Neuronal stem cell (in vitro differentiated cells): ENCODE results near the gene NRARP.

Experiments used
- DNase-seq: peaks from one replicate; pipeline ENCODE4 v3.0.0-alpha.2; 2013; ENCODE audit warnings: low spot score
- H2AFZ ChIP-seq: one replicate; pipeline ENCODE4 v1.6.1; 2013; ENCODE audit warnings: mild to moderate bottlenecking, low read length, inconsistent platforms
- H2AK5ac ChIP-seq: 2 replicates; pipeline ENCODE4 v1.6.1; 2013; ENCODE audit warnings: low read depth, mild to moderate bottlenecking, inconsistent platforms, low read length, moderate library complexity, mixed read lengths
- H2BK120ac ChIP-seq: 2 replicates; pipeline ENCODE4 v1.6.1; 2013; ENCODE audit warnings: low read depth, mild to moderate bottlenecking, inconsistent platforms, low read length, moderate library complexity, mixed read lengths
- H2BK12ac ChIP-seq: one replicate; pipeline ENCODE4 v1.6.1; 2013; ENCODE audit warnings: low read length, inconsistent platforms
- H2BK15ac ChIP-seq: 2 replicates; pipeline ENCODE4 v1.6.1; 2013; ENCODE audit warnings: mild to moderate bottlenecking, low read length, inconsistent platforms, mixed read lengths
- H2BK5ac ChIP-seq: one replicate; pipeline ENCODE4 v1.6.1; 2013; ENCODE audit warnings: inconsistent platforms, mild to moderate bottlenecking, low read length, moderate library complexity
- H3K14ac ChIP-seq: one replicate; pipeline ENCODE4 v1.6.1; 2013; ENCODE audit warnings: low read length, inconsistent platforms
- H3K18ac ChIP-seq: 2 replicates; pipeline ENCODE4 v1.6.1; 2013; ENCODE audit warnings: low read length, inconsistent platforms
- H3K23ac ChIP-seq: 2 replicates; pipeline ENCODE4 v1.6.1; 2013; ENCODE audit warnings: low read depth, mild to moderate bottlenecking, mixed read lengths, low read length, inconsistent platforms; ENCODE audit not compliant: poor library complexity
- H3K27ac ChIP-seq: replicated peaks from 3 replicates; pipeline ENCODE4 v1.5.1; 2013; ENCODE audit warnings: low read length, inconsistent platforms
- H3K27me3 ChIP-seq, 3 experiments: 2 replicates each; pipeline ENCODE4 v1.6.1; 2013; ENCODE audit warnings: low read length in 3 of 3, mild to moderate bottlenecking in 2 of 3, inconsistent platforms in 1 of 3, low read depth in 1 of 3, mixed read lengths in 1 of 3, moderate library complexity in 1 of 3; ENCODE audit not compliant: control insufficient read depth in 3 of 3, insufficient read depth in 3 of 3
- H3K36me3 ChIP-seq, 2 donors: replicated peaks in 1 of 2; 2 replicates each; pipeline ENCODE4 v1.6.1; 2013; ENCODE audit warnings: low read length in 2 of 2; ENCODE audit not compliant: control insufficient read depth in 2 of 2, insufficient read depth in 2 of 2
- H3K4ac ChIP-seq: 2 replicates; pipeline ENCODE4 v1.6.1; 2013; ENCODE audit warnings: inconsistent platforms, mild to moderate bottlenecking, low read length, moderate library complexity
- H3K4me1 ChIP-seq, 2 donors: 1 replicate in 1 of 2; 2 replicates in 1 of 2; pipeline ENCODE4 v1.6.1; 2013; ENCODE audit warnings: low read length in 2 of 2, low read depth in 1 of 2; ENCODE audit not compliant: control insufficient read depth in 2 of 2, insufficient read depth in 1 of 2
- H3K4me2 ChIP-seq: one replicate; pipeline ENCODE4 v1.6.1; 2013; ENCODE audit warnings: mild to moderate bottlenecking, low read length, inconsistent platforms; ENCODE audit not compliant: insufficient read depth, poor library complexity, severe bottlenecking
- H3K4me3 ChIP-seq, 2 donors: 2 replicates each; pipeline ENCODE4 v1.5.1; 2013; ENCODE audit warnings: low read length in 2 of 2, mild to moderate bottlenecking in 2 of 2, inconsistent platforms in 1 of 2, moderate library complexity in 1 of 2
- H3K79me1 ChIP-seq: one replicate; pipeline ENCODE4 v1.6.1; 2013; ENCODE audit warnings: low read depth, mild to moderate bottlenecking, inconsistent platforms, low read length, moderate library complexity
- H3K9ac ChIP-seq: one replicate; pipeline ENCODE4 v1.6.1; 2013; ENCODE audit warnings: mild to moderate bottlenecking, low read depth, low read length, inconsistent platforms; ENCODE audit not compliant: poor library complexity
- H3K9me3 ChIP-seq, 2 donors: replicated peaks in 1 of 2; 2 replicates each; pipeline versions ENCODE3 to v1.6.1; 2013; ENCODE audit warnings: low read length in 2 of 2, mild to moderate bottlenecking in 2 of 2, inconsistent platforms in 1 of 2, low read depth in 1 of 2, mixed read lengths in 1 of 2, moderate library complexity in 1 of 2; ENCODE audit not compliant: control insufficient read depth in 2 of 2, insufficient read depth in 1 of 2
- H4K8ac ChIP-seq: one replicate; pipeline ENCODE4 v1.6.1; 2013; ENCODE audit warnings: low read depth, mild to moderate bottlenecking, inconsistent platforms, low read length, moderate library complexity
- H4K91ac ChIP-seq: one replicate; pipeline ENCODE4 v1.6.1; 2013; ENCODE audit warnings: low read length, low read depth, mild to moderate bottlenecking, inconsistent platforms; ENCODE audit not compliant: poor library complexity
- WGBS, 2 donors: extraction: QIAGEN DNeasy Blood & Tissue Kit; methylation state at CpG; one replicate each; pipeline ENCODE4 v1.1.7; 2013; ENCODE audit warnings: missing lambda C conversion rate in 2 of 2, mixed read lengths in 1 of 2; ENCODE audit not compliant: insufficient read length in 2 of 2, insufficient replicate concordance in 1 of 2; ENCODE audit errors: extremely low coverage in 2 of 2; 5-methylcytosine and 5-hydroxymethylcytosine counted together

Gene NRARP

GRCh38 chr9:137300567-137301080 is 1.4 kb downstream of the NRARP start:
- no CpG with 5 or more reads among the region's 25 CpGs for WGBS, 2 donors
- Histone ChIP-seq H3K14ac (no peak overlapping the region), H3K18ac (peak overlapping the region; percentile 93), H4K91ac (no peak overlapping the region), H3K27ac (peak overlapping the region; percentile 91), H3K4ac (no peak overlapping the region), H3K23ac (no peak overlapping the region), H3K4me2 (peak overlapping the region; percentile 61), H2AK5ac (peak overlapping the region; percentile 20), H3K4me3 (peak overlapping the region; percentile 93 to 95), H3K9me3 (no peaks in the 10 kb centered on the region), H2BK15ac (no peak overlapping the region), H3K27me3 (peaks cover 0 to 10% (median 3%) of the 10 kb centered on the region in 3 experiments), H3K4me1 (peaks cover 51 to 53% of the 10 kb centered on the region in 2 donors), H3K9ac (no peak overlapping the region), H2BK120ac (no peak overlapping the region), H4K8ac (no peak overlapping the region), H2BK5ac (peak overlapping the region; percentile 54), H3K36me3 (peaks cover 5 to 14% of the 10 kb centered on the region in 2 donors), H2AFZ (peak overlapping the region; percentile 65), H3K79me1 (peaks cover 6% of the 10 kb centered on the region), H2BK12ac (no peak overlapping the region)
- peak; percentile 70 for DNase-seq

GRCh38 chr9:137299938-137300337 is 2.1 kb downstream of the NRARP start:
- Histone ChIP-seq H3K23ac (no peak overlapping the region), H3K9ac (peak overlapping the region; percentile 60), H2AFZ (no peak overlapping the region), H3K9me3 (peaks cover 0 to under 1% of the 10 kb centered on the region in 2 donors), H3K4me3 (peak overlapping the region; percentile 73 to 95), H3K18ac (no peak overlapping the region), H2BK120ac (no peak overlapping the region), H2BK12ac (no peak overlapping the region), H3K14ac (no peak overlapping the region), H3K27ac (no peak overlapping the region), H3K4me2 (peak overlapping the region; percentile 80), H3K4me1 (peaks cover 46 to 47% of the 10 kb centered on the region in 2 donors), H3K27me3 (peaks cover 1 to 12% (median 3%) of the 10 kb centered on the region in 3 experiments), H4K8ac (no peak overlapping the region), H3K36me3 (peaks cover 5 to 14% of the 10 kb centered on the region in 2 donors), H2BK5ac (no peak overlapping the region), H3K4ac (no peak overlapping the region), H2AK5ac (no peak overlapping the region), H3K79me1 (peaks cover 8% of the 10 kb centered on the region), H4K91ac (no peak overlapping the region), H2BK15ac (no peak overlapping the region)
- DNase-seq, result no peak
- WGBS, 2 donors, result no CpG with 5 or more reads among the region's 16 CpGs

- H3K9me3 ChIP-seq, result peaks cover 0 to 7% of the 10 kb centered on the region in 2 donors
- no peak overlapping the region for H3K4ac ChIP-seq
- H3K79me1 ChIP-seq, result peaks cover 8% of the 10 kb centered on the region
- no peak for DNase-seq
- peak overlapping the region; percentile 85 for H2AK5ac ChIP-seq
- H3K27ac ChIP-seq, result no peak overlapping the region
- peaks cover 2 to 16% (median 3%) of the 10 kb centered on the region in 3 experiments for H3K27me3 ChIP-seq
- no peak overlapping the region for H4K91ac ChIP-seq
- H3K4me3 ChIP-seq, result peak overlapping the region; percentile 68 to 95
- WGBS, 2 donors, result no CpG with 5 or more reads among the region's 10 CpGs
- no peak overlapping the region for H4K8ac ChIP-seq
- peak overlapping the region; percentile 52 for H3K4me2 ChIP-seq
- H3K18ac ChIP-seq, result peak overlapping the region; percentile 61
- peak overlapping the region; percentile 58 for H2BK5ac ChIP-seq
- H3K4me1 ChIP-seq, result peaks cover 39 to 42% of the 10 kb centered on the region in 2 donors
- no peak overlapping the region for H2AFZ ChIP-seq
- no peak overlapping the region for H2BK12ac ChIP-seq
- H3K14ac ChIP-seq, result no peak overlapping the region
- H2BK120ac ChIP-seq, result no peak overlapping the region
- peak overlapping the region; percentile 60 for H3K9ac ChIP-seq
- no peak overlapping the region for H3K23ac ChIP-seq
- H2BK15ac ChIP-seq, result no peak overlapping the region
- H3K36me3 ChIP-seq, result peaks cover 5 to 14% of the 10 kb centered on the region in 2 donors
Measured at GRCh38 chr9:137299203-137299565, 2.9 kb downstream of the NRARP start.

DNA sequence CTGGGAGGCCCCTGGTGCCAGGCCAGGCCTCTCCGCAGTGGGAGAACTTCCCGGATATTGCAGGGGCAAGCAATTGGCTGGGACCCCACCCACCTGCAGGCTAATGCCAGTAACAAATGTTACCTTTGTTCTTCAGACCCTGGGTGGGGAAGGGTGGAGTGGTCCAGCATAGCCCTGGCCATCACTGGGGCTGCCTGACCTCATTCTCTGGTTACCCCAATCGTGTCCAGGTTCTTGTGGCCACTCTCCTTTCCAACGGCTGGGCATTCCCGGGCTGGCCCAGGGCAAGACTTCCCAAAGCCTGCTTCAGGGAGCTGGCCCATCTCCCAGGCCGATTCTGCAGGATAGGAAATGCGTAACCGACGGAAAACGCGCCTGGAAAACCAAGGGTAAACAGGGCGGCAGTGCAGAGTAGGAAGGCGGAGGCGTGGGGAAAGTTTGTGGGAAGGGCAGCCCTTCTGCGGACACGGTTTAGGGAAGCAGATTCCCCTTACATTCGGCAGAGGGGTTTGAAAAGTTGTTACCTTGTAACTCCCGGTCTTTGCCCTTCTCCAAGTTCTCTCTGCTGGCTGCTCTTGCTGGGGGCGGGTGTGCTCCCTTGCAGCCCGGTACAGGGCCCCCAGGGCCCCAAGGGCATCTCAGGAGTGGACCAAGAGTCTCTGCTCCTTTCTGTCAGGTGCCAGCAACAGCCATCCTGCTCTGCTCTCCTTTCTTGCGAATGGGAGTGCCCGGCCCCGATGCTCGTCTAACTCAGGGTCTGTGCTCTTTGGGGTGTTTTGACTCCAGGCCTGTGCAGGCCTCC is 3.5 kb downstream of the NRARP start:
- Histone ChIP-seq H3K4ac (no peak overlapping the region), H2AFZ (no peak overlapping the region), H3K9me3 (peaks cover 0 to 9% of the 10 kb centered on the region in 2 donors), H3K23ac (no peak overlapping the region), H4K91ac (no peak overlapping the region), H3K4me2 (peak overlapping the region; percentile 52), H3K79me1 (peaks cover 6% of the 10 kb centered on the region), H3K27ac (no peak overlapping the region), H2BK5ac (peak overlapping the region; percentile 58), H2BK120ac (no peak overlapping the region), H4K8ac (no peak overlapping the region), H3K36me3 (peaks cover 5 to 14% of the 10 kb centered on the region in 2 donors), H3K14ac (no peak overlapping the region), H3K4me3 (peak overlapping the region; percentile 68 to 95), H3K18ac (peak overlapping the region; percentile 76), H2AK5ac (peak overlapping the region; percentile 85), H3K4me1 (peaks cover 38 to 39% of the 10 kb centered on the region in 2 donors), H3K9ac (peak overlapping the region; percentile 77), H2BK12ac (peak overlapping the region; percentile 97), H3K27me3 (peaks cover 2 to 16% (median 3%) of the 10 kb centered on the region in 3 experiments), H2BK15ac (peak overlapping the region; percentile 75)
- WGBS, 2 donors, result no CpG with 5 or more reads among the region's 24 CpGs
- DNase-seq, result no peak
